GM18868 (cell line): ENCODE measurements around the gene RASA4.
A peak's percentile ranks its signal among the peaks of the same experiment; 100 is the strongest.
"Not testable (repeated sequence)": the region's sequence is repeated elsewhere in the genome, so short reads cannot be mapped to it uniquely, and the experiment has no call there.

ENCODE experiments used
- ATAC-seq: cut with Tn5 transposase; IDR thresholded peaks from one replicate; pipeline ENCODE4 v1.9.1; 2021; ENCODE audit warnings: mild to moderate bottlenecking, moderate library complexity; ENCODE audit not compliant: unreplicated experiment

Gene RASA4

DNA sequence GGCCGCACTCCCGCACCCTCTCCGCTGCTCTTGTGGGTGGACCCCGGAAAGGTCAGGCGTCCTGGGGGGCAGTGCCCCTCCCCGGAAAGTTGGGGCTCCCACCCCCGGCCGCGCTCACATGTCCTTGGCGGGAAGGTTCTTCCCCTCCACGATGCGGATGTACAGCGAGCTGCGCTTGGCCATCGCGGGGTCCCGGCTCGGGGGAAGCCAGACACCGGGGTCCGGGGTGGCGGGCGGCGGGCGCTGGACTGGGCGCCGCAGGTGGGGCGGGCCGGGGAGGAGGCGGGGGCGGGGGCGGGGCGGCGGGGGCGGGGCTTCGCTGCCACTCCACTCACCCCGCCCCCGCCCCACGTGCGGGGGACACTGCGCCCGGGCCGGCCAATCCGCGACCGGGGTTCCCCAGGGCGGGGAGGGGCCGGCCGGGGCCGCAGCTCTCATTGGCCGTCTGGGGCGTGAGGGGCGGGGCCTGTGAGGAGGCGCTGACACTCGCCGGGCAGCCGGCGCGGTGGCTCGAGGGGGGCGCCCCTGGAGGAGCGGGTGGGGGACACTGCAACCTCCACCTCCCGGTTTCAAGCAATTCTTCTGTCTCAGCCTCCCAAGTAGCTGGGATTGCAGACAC, at the start of gene RASA4:
Gene RASA4 (minus strand): TSS at position 250 of the 619 bp plus-strand sequence. CDS start 67 bp downstream, at position 183.
- peak; percentile 79 for ATAC-seq

DNA sequence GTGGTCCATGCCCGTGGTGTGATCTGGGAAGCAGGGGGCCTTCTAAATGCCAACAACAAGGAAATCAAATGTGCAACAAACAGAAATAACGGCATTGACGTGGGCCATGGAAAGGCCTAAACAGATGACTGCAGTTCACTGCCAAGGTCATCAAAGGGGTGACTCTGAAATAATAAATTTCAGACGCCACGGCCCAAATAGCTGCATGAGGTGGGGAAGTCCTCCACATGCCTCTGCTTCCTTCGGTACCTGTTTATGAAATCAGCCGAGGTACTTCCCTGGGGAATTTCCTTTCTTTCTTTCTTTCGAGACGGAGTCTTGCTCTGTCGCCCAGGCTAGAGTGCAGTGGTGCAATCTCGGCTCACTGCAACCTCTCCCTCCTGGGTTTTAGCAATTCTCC, 48.2 kb upstream of the RASA4 start:
- ATAC-seq, result not testable (repeated sequence)

DNA sequence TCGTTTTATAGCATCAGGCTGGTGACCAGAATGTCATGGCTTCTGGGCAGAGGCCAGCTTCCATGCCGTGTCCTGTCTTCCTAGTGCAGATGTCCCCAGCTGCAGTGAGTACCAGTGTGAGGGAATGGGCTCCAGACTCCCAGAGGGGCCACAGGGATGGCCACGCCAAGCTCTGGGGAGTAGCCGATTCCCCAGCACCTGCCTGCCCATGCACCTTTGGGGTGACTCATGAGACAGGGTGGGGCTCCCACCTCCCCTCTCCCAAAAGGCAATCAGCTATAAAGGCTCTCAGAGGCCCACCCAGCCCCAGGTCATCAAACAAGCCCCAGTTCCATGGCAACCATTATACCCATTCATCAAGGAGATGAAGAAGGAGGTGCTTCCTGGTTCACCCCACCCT, 33.4 kb upstream of the RASA4 start, which contains the start of gene SPDYE2B:
Gene SPDYE2B (plus strand): TSS at position 396 of the 400 bp plus-strand sequence. CDS start 2,030 bp downstream, outside the sequence.
- not testable (repeated sequence) for ATAC-seq

DNA sequence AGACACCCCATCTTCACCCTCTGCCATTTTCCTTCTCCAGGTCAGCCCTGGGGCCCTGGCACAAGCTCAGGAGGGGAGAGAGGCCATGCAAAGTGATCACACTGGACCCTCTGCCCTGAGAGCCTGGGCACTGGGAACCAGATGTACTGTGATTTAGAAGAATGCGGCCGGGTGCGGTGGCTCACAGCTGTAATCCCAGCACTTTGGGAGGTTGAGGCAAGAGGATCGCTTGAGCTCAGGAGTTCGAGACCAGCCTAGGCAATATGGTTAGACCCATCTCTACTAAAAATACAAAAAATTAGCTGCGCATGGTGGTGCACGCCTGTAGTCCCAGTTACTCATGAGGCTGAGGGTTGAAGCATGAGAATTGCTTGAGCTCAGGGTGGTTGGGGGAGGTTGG, 31.3 kb upstream of the RASA4 start:
- ATAC-seq, result not testable (repeated sequence)

DNA sequence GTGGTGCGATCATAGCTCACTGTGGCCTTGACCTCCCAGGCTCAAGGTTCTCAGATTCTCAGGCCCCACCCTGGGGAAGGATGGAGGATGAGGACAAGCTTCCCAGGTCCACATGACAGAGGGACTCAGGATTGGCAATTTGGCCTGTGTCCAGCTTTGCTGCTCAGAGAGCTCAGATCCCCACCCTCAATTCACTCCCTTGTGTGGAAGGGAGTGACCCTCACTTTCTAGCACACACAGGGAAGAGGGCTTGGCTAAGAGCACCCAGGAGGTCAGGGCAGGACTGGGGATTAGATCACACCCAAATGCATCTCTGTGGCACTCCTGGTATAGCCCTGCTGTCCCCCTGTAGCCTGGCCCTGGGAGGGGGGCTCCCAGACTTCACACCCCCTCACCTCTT, 26.8 kb upstream of the RASA4 start:
- not testable (repeated sequence) for ATAC-seq

DNA sequence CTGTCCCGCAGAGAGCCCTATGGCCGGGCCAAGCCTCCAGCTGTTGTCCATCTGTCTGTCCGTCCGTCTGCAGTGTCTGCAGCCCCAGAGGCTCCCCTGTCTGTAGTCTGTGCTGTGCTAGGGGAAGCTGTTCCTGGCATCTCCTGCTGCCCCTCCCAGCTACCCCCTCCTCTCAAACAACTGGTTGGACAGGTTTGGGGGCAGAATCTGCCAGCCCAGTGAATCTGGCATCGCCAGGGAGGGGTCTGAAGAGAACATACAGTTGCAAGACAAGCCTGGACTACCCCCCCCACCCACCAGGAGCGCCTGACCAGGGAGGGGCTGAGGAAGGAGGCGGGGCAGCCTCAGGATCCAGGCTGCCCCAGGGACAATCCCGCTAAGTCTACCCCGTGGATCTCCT, 26.1 kb upstream of the RASA4 start, which contains the start of gene UPK3BL1:
Gene UPK3BL1 (minus strand): TSS at position 101 of the 400 bp plus-strand sequence. CDS start 50 bp downstream, at position 51.
- not testable (repeated sequence) for ATAC-seq

DNA sequence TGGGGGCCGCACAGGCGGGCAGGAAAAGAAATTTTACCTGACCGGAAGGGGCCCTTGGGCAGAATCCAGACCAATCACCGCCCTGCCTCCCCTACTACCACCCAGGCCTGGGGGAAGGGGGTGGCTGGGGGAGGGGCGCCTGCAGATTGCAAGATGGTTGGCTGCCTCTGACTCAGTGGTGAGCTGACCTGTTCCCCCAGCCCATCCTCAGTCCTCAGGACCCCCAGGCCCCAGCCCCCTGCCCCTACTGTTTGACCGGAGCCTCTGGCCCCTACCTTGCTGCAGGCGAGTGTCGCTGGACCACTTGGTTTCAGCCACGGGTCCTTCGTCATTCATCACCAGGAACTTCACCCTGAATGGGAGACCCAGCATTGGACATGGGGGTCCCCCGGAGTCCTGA, 22.3 kb upstream of the RASA4 start:
- ATAC-seq, result not testable (repeated sequence)

DNA sequence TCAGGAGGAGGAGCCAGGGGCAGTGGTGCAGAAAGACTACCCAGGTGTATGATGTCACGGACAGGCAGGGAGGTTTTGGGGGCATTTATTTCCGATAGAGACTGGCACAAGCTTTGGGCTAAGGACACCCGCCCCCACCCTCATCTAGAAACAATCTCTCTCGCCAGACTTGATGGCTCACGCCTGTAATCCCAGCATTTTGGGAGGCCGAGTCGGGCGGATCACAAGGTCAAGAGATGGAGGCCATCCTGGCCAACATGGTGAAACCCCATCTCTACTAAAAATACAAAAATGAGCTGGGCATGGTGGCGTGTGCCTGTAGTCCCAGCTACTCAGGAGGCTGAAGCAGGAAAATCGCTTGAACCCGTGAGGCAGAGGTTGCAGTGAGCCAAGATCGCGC, 20.4 kb upstream of the RASA4 start:
- not testable (repeated sequence) for ATAC-seq

DNA sequence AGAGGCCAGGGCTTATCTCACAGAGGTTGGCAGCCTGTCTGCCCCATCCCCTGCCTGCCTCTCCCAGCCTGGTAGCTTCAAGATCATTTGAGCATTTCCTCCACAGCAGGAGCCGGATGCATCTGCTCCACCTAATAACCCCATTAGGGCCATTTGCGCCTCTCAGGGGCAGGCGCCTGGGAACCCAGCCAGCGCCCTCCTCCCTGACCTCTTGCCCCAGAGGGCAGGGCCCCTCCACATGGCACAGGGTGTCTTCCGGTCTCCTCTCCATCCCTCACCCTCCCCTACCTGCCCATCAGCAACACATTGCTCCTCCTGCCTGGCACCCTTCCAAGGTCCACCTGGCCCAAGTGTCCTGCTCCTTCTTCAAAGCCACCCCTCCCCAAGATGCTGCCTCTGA, 18.8 kb upstream of the RASA4 start:
- not testable (repeated sequence) for ATAC-seq

DNA sequence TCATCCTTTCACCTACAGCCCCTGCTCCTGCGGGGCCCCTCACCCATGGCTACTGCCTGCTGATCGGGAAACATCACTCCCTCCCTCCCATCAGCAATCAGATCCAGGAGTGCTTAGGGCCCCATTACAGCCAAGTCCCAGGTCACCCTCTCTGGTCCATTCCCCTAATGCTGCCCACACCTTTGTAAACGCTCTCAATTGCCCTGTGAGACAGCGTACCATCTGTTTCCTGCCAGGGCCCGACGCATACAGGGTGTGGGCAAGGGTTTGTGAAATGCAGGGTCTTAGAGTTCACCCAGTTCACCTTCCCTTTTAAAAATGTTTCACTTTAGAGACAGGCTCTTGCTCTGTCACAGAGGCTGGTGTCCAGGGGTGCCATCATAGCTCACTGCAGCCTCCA, 17.7 kb upstream of the RASA4 start:
- ATAC-seq, result not testable (repeated sequence)

DNA sequence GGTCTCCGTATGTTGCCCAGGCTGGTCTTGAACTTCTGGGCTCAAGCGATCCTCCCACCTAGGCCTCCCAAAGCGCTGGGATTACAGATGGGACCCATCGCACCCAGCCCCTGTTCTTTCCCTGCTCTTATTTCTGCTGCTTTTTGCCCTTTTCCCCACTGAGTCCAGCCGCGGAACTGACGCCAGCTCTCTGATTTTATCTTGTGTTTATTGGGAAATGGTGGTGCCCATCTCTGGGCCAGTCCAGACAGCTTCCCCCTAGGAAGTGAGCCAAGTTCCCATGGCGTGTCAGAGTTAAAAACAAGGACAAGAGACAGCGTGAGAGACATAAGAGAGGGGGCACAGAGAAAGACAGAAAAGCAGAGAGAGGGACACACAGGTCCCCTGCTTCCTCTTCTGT, 14.1 kb upstream of the RASA4 start:
- ATAC-seq, result not testable (repeated sequence)

DNA sequence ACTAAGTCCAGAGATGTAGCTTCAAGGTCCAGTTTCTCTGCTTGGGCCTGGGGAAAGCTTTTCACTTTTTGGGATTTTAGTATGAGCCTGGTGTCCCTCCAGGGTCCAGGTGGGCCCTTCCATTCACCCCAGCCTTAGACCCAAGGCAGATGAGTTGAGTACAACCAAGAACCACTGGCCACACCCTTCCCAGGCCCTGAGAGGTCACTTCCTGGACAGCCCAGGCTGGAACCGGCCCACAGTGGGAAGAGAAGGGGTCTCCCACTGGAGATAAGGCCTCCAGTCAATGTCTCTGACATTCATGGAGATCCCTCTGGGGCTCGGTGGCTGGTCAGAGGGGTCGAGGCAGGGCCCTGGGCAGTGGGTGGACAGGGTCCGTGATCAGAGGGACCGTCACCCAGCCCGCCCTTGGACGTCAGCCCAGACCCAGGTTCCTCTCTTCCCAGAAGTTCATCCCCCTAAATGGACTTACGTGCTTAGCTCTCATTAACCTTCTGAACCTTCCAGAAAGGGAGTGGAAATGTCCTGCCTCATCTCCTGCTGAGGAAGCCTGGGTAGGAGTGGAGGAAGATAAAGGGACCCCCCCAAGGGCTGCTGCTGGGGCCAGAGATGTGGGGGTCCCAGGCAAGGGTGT, 10.8 kb upstream of the RASA4 start:
- not testable (repeated sequence) for ATAC-seq

DNA sequence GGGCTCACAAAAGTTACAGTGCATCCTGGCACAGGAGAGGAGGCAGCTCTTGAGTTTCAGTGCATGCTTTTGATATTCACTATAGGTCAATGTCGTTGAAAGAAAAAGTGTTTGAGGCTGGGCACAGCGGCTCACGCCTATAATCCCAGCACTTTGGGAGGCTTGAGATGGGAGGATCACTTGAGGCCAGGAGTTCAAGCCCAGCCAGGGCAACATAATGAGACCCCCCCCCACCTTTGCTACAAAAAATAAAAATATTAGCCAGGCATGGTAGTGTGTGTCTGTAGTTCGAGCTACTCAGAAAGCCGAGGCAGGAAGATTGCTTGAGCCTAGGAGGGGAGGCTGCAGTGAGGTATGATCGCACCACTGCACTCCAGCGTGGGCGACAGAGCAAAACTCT, 1.6 kb upstream of the RASA4 start:
- ATAC-seq, result not testable (repeated sequence)

DNA sequence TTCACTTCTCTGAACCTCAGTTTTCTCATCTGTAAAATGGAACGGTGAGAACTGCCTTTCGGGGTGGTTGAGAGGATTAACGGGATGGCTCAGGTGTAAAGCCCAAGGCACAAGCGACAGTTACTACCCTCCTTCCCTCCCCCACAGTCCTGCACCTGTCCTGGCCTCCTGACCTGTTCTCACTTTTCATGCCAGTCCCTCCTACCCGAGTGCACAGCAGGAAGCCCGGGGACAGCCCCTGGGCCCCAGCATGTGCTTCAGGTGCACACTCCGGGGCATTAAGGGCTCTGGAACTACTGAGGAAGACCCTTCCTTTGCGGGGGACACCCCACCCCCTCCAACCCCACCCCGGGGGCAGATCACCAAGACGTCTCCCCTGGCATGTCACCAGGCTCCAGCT, 626 bp downstream of the RASA4 start:
- not testable (repeated sequence) for ATAC-seq

DNA sequence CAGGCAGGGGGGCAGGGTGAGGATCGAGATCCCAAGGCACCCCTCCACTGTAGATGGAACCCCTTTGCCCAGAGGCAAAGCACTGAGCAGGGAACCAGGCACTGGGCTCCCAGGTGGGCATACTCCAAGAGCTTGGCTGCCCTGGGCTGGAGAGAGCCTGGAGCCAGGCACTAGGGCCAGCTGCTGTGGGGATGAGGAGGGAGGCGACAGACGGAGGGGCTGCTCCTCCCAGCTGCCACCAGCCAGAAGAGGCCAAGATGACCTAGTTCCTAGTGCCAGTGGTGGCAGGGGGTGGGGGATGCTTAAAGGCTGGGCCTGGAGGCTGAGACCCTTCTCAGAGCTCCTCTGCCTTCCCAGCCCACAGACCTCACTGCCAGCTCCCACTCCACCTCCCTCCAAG, 1.7 kb downstream of the RASA4 start:
- ATAC-seq, result not testable (repeated sequence)

DNA sequence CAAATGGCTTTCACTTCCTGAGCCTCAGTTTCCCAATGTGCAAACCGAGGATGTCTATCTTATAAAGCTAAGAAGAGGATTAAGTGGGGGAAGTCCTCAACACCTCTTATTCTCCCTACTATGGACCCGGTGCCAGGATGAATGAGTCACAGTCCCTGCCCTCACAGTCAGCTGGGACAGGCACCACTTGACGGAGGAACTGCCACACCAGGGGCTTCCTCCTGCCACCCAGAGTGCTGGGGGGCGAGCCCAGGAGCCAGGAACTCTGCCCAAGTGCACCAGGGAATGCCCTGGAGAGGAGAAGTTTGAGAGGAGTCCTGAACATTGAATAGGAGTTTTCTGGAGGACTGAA, 2.2 kb downstream of the RASA4 start:
- ATAC-seq, result peak; percentile 18

DNA sequence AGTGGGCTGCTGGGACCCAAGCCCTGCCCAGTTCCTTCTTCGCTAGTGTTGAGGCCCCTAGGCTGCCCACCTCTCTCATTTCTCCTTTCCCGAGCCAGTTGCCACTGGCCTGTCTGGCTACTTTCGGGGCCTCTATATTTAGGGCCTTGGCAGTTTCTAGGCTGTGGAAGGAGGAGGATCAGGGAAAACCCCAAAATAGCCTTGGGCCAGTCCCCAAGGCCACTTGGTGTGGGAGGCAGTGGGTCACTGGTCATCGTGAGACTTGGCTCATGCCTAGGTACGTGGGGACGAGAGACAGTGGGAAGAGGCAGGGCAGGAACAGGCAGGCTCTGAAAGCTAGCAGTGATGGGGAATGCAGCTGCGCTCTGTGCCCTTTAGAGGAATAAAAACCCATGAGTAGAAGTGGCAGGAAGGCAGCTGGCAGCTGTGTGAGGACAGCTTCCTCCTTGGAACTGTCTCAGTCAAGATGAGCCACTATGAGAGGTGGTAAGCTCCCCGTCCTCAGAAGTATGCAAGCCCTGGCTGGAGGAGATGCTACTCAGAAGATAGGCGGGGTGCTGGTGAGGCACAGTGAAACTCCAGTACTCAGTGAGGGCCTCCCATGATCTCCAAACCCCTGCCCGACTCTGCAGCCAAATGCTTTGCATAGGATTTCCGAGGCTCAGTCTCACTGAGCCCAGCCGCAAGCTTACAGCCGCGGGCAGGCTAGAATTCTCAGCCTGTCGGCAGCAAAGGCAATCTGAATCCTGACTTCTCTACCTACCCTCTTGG, 2.8 kb downstream of the RASA4 start:
- ATAC-seq, result peak; percentile 54

DNA sequence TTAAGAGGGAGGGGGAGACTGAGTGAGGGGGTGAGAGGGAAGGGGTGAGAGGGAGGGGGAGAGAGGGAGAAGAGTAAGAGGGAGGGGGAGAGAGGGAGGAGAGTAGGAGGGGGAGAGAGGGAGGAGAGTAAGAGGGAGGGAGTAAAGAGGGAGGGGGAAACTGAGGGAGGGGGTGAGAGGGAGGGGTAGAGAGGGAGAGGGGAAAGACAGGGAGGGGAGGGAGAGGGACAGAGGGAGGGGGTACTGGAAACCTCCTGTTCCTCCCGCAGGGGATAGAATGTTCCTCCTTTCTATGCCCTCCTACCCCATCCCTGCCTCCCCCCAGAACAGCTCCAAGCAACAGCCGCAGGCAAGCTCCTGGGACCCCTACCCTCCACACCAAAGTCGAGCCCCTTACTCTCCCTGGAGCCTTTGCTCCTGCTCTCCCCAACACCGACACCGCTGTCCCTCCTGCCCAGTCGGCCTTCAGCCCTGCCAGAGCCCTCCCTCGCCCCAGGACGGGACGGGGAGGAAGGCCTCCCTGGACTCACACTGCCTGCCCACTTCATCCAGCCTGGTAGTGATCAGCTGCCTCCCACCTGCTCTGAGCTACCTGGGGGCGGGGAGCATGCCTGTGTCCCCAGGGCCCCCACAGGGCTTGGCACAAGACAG, 4.8 kb downstream of the RASA4 start:
- ATAC-seq, result not testable (repeated sequence)

DNA sequence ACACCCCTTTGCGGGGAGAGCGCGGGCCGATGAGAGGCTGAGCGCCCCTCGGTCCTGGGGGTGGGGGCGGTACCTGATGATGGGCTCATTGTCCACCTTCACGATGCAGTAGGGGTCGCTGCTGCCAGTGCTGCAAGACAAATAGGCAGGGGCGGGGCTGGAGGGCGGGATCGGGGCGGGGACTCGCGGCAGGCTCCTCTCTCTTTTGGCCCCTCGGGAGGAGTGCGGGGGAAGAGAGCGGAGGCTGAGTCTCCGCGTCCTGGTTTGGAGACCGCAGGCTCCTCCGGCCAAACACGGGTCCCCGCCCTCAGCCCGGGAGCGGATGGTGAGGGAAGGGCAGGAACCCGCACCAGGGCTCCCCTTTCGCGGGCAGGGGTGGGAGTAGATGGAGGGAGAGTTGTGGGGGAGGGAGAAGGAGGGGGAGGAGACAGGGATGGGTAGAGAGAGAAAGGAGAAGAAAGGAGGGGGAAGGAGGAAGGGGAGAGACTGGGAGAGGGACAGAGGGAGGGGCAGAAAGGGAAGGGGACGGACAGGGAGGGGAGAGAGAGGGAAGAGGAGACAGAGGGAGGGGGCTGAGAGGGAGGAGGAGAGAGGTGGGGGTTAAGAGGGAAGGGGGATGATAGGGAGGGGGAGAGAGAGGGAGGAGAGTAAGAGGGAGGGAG, 5.4 kb downstream of the RASA4 start:
- ATAC-seq, result peak; percentile 50

DNA sequence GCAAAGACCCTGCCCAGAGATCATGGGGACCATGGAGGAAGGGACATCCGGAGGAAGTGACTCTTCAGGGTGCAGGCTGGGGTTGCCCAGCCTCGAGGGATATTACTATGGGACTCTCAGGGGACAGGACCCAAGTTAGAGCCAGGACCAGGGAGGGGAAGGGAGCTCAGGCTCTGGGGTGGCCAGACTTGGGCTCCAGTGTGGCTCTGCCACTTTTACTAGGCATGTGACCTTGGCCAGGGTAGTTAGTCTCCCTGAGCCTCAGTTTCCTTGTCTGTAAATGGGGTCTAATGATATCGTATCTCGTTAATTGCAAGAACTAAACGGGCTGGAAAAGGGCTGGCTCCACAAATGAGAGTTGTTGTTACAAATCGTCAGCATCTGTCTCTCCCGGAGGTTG, 6.1 kb downstream of the RASA4 start:
- ATAC-seq, result not testable (repeated sequence)

DNA sequence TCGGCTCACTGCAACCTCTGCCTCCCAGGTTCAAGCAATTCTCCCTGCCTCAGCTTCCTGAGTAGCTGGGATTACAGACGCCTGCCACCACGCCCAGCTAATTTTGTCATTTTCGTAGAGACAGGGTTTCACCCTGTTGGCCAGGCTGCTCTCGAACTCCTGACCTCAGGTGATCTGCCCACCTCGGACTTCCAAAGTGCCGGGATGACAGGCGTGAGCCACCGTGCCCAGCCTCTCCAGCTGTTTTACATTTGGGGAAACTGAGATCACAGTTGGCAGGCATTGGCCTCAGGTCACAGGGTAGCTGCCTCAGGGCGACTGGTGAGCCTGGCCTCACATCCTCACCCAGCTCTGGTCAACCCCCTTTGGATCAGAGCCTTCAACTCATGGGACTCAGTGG, 6.8 kb downstream of the RASA4 start:
- ATAC-seq, result not testable (repeated sequence)
